GM18499 (cell line): ENCODE results near the gene PNPT1.
"Not testable (repeated sequence)": the region's sequence is repeated elsewhere in the genome, so short reads cannot be mapped to it uniquely, and the experiment has no call there.

ENCODE experiments used
- ATAC-seq: cut with Tn5 transposase; IDR thresholded peaks from one replicate; pipeline ENCODE4 v1.9.1; 2021; ENCODE audit warnings: moderate number of reproducible peaks; ENCODE audit not compliant: insufficient read depth, unreplicated experiment

PNPT1 gene

GRCh38 chr2:55693181-55694125 is at the start of gene PNPT1:
PNPT1 (minus strand) TSS chr2:55693844; CDS start chr2:55693823, 21 bp downstream.
- ATAC-seq = peak; percentile 99

DNA sequence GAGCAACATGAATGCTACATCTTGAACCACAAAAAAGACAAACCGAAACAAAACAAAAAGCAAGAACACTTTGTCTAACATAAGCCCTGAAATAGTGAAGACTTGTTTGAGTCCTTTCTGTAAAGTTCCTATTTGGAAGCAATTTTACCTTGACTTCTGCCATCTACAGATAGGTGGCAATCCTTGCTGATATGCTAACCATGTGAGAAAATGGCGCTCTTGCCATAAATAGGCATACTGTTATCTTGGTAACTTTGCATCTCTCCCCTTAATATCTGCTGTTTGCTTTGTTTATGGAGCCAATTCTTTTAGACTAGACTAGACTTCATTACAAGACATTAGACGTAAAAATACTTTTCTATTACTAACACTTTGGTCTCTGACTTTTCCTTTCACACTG is 49.4 kb upstream of the PNPT1 start:
- no peak for ATAC-seq

DNA sequence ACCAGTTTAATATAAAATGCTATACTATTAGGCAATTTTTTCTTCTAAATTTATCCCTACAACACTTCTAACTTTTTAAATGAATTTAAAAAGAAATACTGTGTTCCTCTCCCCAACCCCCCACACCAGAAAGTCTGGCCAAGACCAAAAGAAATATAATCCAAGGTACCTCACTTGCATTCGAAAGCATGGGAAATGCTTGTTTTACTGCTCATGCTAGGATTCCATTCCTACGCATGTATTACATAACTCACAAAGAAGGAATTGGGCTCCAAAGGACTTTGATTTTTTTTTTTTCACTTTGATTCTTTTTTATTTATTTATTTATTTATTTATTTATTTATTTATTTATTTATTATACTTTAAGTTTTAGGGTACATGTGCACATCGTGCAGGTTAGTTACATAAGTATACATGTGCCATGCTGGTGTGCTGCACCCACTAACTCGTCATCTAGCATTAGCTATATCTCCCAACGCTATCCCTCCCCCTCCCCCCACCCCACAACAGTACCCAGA is 42.4 kb upstream of the PNPT1 start:
- not testable (repeated sequence) for ATAC-seq

DNA sequence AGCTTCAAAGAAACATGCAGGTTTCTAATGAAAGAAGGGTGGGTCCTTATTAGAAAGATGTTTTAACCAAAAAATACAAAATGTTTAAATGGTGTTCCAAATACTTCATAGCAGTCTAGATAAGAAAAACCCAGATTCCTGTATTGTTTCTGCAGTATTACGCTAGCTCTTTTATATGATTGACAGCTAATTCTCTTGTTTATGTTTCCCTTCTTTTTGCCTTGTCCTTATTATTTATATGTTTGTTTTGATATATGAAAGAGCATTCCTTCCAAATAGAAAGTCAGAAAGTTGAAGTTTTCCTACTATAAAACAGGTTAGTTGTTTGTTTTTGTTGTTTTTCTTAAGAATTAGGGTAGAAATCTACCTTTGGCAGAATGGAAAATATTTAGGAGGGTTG is 41.1 kb upstream of the PNPT1 start:
- ATAC-seq = no peak

GRCh38 chr2:55733335-55733734 is 39.7 kb upstream of the PNPT1 start:
- ATAC-seq = no peak

DNA sequence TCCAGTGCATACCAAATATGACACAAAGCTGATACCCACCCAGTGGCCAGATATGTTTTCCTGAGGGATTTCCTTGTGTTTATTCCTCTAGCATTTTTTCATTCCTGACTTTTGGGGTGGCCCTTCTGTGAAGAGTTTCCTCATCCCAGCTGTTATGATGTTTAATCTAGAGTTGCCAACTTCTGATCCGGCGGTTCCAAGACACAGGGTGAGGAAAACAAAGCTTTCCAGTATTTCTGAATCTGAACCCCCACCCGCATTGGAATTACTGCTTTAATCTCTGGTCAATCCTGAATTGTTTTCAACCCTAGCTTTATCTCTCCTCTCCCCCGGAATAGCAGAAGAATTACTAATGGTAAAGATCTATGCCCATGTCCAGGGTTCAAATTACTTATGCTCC is 39.2 kb upstream of the PNPT1 start:
- ATAC-seq = no peak

DNA sequence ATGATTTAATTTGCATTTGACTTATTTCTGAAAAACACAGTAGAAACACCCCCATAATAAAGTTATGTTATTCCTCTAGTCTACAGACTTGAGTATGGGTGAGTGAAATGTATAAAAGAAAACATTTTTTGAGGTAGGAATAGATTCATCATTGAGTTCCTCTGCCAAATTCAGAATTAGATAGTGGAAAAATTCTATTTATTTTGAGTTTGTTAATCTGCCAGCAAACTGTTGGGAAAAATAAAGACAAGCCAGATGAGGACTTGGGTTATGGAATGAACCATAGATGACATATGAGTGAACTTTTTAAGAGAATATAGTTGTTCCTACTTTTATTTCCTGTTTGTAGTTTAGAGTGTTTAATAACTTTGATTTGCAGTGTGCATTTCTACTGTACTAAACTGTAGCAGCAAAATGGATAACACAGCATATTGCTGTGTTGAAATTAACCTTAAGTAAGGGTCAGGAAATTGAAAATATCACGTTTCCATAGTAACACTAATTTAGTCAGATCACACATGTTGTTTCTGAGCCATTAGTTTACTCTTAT is 35.6 kb upstream of the PNPT1 start:
- no peak for ATAC-seq

DNA sequence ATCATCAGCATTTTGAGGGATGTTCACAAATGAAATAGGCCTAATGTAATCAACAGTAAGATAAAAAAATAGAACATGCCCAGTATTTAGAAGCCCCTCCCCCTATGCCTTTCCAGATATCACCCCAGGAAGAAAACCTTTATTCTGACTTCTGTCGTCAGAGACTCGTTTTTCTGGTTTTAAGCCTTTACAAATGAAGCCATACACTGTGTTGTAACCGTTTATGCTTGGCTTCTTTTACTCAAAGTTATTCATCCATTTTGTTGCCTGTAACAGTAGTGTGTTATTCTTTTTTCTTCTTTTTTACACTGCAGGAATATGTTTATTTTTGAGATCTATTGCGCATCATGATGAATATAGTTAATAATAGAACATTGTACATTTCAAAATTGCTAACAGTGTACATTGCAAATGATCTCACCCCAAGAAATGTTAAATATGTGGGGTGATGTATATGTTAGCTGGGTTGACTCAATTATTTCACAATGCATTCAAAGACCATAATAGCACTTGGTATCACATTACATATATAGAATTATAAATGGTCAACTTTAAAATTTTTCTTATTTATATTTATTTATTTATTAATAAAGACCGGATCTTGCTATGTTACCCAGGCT is 28.1 kb upstream of the PNPT1 start:
- ATAC-seq = no peak

GRCh38 chr2:55720417-55720816 is 26.8 kb upstream of the PNPT1 start:
- ATAC-seq = no peak

GRCh38 chr2:55719852-55720251 is 26.2 kb upstream of the PNPT1 start:
- no peak for ATAC-seq

GRCh38 chr2:55718165-55719008 is 24.7 kb upstream of the PNPT1 start:
- no peak for ATAC-seq

DNA sequence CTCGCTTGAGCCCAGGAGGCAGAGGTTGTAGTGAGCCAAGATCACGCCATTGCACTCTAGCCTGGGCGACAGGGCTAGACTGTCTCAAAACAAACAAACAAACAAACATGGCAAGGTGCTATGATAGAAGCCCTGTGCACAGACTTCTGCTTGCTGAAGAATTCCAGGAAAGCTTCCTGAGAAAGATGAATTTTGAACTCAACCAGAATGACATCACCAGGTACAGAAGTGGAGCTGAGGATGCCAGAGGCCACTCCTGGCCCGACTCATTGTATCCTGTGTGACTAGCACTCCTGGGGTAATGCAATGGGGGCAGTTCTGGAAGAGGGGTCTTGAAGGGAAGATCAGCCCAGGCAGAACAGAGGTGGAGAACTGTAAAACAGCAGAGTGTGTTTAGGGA is 22.0 kb upstream of the PNPT1 start:
- ATAC-seq = no peak

DNA sequence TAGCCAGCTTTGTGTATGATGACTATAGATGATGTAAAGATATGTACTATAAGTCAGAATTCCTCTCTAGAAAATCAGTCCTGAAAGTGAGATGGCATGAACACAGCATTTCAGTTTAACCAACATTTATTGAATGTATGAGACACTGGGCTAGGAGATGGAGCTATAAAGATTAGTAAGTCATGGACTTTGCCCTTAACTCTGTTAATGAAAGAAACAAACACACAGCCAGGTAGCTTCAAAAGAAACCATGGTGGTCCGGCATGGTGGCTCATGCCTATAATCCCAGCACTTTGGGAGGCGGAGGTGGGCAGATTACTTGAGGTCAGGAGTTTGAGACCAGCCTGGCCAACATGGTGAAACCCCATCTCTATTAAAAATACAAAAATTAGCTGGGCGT is 21.5 kb upstream of the PNPT1 start:
- not testable (repeated sequence) for ATAC-seq

DNA sequence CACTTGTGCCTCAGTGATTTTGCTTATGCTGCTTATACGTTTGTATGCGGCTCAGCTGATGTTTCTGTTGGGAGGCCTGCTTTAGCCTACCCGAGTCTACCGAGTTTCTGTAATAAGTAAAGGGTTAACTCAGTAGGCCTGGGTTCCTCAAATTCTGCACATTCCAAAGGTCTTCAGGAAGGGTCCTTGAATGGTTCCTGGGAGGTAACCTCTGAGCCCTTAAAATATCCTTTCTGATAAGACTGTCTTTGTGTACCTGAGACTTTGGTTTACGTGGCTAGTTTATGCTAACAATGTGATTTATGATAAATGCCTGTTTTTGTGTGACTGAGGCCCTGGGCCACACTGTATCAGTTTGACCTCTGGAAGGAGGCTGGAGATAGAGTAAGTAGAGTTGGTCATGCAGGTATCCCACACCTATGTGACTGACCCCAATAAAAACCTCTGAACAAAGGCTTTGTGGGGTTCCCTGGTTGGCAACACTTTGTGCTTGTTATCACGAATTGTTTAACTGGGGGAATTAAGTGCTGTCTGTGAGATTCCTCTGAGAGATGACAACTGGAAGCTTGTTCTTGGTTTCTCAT is 18.9 kb upstream of the PNPT1 start:
- no peak for ATAC-seq

DNA sequence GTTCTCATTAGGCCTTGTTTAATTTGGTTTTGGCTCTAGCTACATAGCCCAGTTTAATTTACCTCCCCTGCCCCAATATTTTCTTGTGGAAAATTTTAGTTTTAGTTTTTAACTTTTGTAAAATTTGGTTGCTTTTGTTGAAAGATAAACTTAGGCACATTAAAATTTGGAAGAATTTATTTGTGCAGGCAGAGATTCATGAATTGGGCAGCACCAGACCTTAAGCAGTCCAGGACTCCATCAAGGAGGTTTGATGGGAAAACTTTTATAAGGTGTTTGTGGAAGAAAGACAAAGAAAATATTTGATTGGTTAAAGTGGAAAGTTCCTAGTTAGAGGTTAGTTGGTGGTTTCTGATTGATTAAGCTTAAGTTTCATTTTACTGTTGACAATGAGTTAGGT is 16.4 kb upstream of the PNPT1 start:
- ATAC-seq = no peak

DNA sequence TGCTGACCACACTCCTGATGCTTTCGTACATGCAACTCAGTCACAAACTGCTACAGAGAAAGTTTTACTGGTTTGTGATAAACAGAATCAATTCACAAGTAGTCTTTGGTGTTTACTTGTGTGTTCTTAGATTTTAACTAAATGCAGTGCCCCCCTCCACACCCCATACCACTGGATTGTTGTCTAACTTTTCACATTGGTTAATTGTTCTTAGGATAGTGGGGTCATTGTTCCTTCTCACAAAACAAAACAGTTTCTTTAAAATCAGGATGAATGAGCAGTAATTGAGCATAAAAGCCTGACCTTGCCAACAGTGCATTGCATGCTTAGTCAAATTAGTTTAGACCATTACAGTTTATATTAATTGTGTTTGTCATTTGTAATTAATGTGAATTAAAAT is 14.1 kb upstream of the PNPT1 start:
- ATAC-seq = no peak

GRCh38 chr2:55706258-55706657 is 12.6 kb upstream of the PNPT1 start:
- ATAC-seq = not testable (repeated sequence)

GRCh38 chr2:55705027-55705653 is 11.5 kb upstream of the PNPT1 start:
- no peak for ATAC-seq

DNA sequence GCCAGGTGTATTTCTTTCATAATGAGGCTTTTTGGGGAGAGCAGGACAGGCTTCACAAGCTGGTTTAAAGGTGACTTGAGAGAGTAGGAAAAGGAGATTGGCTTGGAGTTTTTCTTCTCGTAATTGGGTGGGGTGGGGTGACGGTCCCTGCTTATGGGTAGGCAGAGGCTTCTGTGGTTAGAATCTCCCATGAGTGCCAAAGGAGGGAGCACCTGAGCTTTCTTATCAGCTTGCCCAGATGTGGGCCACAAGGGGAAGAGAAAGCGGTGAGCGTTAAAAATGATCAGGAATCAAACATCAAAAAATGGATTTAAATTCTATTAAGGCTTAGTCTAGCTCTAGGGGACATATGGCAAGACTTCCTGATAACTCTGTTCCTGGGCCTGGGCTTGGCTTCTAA is 9.7 kb upstream of the PNPT1 start:
- no peak for ATAC-seq
